ENCODE measurements around the gene RAD9A. TPM values are rescaled to one million over a fixed set of nuclear protein-coding genes. Genes with fewer than 3 reads are reported as not detected.
"Not testable (repeated sequence)": the region's sequence is repeated elsewhere in the genome, so short reads cannot be mapped to it uniquely, and the experiment has no call there.

RAD9A gene
- total RNA-seq, 1 experiment from 2014 or later: 9.0 TPM

DNA sequence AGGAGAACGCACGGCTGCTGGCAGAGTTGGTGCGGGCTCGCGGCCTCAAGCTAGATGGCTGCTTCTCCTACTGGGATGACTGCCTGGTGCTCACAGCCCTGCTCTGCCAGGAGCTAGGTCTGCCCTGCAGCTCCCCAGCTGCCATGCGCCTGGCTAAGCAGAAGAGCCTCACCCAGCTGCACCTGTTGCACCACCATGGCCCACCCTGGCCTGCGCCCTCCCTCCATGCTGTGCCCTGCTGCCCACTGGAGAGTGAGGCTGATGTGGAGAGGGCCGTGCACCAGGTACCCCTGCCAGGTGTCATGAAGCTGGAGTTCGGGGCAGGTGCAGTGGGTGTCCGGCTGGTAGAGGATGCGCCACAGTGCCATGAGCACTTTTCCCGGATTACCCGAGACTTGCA lies 31.7 kb downstream of the RAD9A start:
- DNase-seq (ENCODE audit: low read depth): no peak

DNA sequence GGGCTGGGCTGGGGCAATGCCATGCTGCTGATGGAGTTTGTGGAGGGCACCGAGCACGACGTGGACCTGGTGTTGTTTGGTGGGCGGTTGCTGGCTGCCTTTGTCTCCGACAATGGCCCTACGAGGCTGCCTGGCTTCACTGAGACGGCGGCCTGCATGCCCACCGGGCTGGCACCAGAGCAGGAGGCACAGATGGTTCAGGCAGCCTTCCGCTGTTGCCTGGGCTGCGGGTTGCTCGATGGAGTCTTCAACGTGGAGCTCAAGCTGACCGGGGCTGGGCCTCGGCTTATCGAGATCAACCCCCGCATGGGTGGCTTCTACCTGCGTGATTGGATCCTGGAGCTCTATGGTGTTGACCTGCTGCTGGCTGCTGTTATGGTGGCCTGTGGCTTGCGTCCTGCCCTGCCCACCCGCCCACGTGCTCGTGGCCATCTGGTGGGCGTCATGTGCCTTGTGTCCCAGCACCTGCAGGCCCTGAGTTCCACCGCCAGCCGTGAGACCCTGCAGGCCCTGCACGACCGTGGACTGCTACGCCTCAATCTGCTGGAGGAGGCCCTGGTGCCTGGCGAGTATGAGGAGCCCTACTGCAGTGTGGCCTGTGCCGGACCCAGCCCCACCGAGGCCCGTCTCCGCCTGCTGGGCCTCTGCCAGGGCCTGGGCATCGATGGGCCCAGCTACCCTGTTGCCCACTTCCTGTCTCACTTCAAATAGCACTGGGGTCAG lies 32.3 kb downstream of the RAD9A start:
- no peak for DNase-seq (ENCODE audit: low read depth)

DNA sequence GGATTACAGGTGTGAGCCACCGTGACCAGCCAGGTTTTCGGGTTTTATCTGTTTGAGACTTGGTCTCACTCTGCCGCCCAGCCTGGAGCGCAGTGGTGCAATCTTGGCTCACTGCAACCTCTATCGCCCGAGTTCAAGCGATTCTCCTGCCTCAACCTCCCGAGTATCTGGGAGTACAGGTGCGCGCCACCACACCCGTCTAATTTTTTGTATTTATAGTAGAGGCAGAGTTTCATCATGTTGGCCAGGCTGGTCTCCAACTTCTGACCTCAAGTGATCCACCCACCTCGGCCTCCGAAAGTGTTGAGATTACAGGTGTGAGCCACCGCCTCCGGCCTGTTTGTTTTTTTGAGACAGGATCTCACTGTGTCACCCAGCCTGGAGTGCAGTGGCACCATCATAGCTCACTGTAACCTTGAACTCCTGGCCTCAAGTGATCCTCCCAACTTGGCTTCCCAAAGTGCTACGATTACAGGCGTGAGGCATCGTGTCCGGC lies 35.6 kb downstream of the RAD9A start:
- DNase-seq (ENCODE audit: low read depth): not testable (repeated sequence)

DNA sequence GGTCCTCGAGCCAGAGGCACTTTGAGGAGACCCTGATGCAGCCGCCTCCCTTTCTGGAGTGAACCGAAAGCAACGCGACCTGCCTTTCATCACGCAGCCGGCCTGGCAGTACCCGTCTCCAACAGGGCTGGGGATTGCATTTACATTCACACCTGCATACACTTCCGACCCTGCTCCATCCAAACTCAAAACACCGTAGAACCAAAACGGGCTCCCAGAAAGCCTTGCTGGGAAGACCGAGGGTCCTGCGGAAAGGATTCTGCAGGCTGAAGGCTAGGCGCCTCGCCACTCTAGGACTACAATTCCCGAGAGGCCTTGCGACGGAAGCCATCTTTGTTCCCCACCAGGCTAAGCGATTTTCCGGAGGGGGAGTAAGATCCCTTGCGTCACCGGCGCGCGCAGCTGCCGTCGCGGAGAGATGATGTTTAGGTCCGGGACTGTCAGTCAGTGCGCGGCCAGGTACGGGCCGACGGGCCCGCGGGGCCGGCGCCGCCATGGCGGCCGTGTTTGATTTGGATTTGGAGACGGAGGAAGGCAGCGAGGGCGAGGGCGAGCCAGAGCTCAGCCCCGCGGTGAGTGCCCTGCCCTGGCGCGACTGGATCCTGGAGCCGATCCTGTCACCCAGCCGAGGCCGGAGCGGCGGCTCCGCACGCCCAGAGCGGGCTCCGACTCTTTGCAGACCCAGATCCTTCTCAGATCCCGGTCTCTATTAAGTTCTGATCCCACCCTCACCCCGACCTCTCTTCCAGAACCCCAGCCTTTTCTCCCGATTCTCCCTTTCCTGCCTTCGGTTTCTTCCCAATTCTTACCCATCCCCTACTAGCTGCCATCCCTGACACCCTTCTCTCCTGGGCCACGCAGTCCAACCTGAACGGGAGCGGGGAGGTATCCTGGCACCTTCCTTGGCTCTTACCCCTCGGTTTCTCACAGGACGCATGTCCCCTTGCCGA lies 36.5 kb downstream of the RAD9A start, which contains the start of gene RPS6KB2:
TSS of gene RPS6KB2 (plus strand) at position 443 of the 950 bp plus-strand sequence. CDS start at position 495, 52 bp downstream.
- peak; percentile 97 for DNase-seq (ENCODE audit: low read depth)

DNA sequence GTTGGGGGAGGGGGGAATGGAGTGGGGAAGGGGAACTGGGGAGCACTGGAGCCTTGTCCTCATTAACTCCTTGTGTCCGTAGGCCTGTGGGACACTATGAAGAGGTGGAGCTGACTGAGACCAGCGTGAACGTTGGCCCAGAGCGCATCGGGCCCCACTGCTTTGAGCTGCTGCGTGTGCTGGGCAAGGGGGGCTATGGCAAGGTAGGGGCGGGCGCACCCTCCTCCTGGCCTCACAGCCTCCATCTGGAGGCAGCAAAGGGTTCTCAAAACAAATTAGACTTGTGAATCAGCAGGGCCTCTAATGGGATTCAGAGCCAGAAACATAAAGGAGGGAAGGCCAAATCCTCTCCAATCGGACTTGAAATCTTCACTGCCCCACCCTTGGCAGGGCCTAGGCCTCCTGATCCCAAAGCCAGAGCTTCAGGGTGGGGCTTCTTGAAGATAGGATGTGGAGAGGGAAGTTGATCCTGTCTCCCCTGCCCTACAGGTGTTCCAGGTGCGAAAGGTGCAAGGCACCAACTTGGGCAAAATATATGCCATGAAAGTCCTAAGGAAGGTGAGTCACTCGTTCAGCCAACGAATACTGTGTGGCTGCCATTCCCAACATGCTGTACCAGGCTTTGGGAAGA lies 37.4 kb downstream of the RAD9A start:
- no peak for DNase-seq (ENCODE audit: low read depth)

DNA sequence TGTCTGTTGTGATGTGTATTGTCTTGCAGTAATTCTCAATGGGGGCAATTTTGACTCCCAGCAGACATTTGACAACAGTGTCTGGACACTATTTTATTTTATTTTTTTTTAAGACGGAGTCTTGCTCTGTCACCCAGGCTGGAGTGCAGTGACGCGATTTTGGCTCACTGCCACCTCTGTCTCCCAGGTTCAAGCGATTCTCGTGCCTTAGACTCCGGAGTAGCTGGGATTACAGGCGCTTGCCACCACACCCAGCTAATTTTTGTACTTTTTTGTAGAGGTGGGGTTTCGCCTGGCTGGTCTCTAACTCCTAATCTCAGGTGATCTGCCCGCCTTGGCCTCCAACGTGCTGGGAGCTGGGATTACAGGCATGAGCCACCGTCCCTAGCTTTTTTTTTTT lies 37.9 kb downstream of the RAD9A start:
- no peak for DNase-seq (ENCODE audit: low read depth)

DNA sequence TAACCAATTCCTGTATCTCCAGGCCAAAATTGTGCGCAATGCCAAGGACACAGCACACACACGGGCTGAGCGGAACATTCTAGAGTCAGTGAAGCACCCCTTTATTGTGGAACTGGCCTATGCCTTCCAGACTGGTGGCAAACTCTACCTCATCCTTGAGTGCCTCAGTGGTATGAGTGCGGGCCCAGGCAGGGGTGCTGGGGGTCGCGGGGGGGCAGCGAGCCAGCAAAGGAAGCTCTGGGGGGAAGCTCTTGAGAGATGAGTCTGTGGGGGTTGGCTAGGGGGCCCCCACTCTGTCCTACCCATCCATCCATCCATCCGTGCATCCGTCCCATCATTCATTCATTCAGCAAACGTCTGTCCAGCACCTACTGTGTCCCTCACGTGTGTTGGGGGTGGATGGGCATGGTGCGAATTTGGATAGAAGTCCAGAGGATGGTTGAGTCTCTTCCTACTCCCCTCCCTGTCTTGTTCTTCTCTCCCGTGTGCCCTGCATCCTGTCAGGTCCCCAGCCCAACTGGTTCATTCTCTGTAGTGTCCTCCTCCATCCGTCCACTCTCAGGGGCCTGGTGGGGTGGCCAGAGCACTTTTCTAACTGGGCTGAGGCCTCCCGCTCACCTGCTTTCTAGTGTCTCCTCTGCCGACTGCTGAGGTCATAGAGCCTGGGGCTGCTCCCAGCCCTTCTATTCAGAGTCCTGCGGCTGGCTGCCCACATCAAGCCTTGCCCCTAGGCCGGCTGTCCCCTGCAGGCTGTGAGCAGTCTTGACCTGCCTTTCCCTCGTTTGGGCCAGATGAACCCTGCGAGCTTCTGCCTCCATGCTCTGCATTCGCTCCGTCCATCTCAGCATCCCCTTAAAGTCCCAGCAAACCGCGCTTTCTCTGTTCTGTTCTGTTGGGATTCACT lies 39.8 kb downstream of the RAD9A start:
- no peak for DNase-seq (ENCODE audit: low read depth)

DNA sequence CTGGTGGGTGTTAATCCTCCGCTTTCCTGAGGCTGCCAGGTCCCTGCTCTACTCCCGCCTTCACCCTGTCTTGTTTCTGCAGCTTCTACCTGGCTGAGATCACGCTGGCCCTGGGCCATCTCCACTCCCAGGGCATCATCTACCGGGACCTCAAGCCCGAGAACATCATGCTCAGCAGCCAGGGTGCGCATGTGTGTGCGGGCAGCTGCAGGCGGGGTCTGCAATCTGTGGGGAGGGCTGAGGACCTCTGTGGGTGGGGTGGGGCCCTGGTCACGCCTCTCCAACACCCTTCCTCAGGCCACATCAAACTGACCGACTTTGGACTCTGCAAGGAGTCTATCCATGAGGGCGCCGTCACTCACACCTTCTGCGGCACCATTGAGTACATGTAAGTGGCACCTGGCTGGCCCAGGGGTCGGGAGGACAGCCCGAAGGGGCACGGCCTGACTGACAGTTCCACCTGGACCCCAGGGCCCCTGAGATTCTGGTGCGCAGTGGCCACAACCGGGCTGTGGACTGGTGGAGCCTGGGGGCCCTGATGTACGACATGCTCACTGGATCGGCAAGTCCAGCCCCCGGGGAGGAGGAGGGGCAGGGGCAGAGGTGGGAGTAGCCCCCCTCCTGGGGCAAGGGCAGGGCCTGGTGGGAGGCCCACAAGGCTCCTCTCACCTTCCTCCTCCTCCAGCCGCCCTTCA lies 41.0 kb downstream of the RAD9A start:
- DNase-seq (ENCODE audit: low read depth): no peak

DNA sequence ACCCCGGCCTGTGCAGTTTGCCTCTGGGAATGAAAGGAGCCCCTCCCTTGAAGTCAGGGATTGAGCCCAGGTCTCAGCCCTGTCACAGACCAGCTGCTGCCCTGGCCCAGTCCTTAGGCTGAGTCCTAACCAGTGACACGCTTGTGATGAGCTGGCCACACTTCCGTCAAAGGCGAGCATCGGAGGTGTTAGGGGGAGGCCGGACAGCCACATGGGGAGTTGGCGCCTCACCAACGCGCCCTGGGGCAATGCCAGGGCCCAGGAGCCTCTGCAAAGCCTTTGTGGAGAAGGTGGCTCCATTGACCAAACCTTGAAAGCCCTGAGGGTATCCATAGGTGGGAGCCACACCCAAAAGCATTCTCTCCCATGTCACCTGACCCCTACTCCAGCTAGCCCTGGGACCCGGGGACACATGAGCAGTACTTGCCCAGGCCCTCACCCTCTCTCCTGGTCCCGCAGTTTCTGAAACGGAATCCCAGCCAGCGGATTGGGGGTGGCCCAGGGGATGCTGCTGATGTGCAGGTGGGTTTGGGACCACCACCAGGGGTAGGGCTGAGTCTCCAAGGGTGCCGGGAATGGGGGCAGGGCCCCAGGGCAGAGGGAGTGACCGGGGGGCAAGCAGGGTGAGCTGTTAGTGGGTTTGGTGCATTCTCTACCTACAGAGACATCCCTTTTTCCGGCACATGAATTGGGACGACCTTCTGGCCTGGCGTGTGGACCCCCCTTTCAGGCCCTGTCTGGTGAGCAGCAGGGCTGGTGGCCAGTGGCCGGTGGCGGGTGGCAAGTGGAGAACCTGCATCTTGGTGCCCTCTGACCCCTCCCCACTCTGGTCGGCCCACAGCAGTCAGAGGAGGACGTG lies 42.0 kb downstream of the RAD9A start:
- DNase-seq (ENCODE audit: low read depth): no peak

DNA sequence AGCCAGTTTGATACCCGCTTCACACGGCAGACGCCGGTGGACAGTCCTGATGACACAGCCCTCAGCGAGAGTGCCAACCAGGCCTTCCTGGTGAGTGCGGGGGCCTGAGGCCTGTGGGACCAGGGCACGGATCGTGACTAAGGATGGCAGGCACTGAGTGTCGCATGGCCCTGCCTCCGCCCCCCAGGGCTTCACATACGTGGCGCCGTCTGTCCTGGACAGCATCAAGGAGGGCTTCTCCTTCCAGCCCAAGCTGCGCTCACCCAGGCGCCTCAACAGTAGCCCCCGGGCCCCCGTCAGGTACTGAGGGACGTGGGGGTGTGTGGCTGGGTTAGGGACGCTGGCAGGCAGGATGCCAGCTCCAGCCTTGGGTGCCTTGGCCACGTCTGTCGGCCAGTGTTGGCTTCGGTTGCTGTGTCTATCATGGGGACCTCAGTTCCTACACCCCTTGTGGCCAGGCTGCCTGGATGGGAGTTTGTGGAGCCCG lies 42.7 kb downstream of the RAD9A start:
- no peak for DNase-seq (ENCODE audit: low read depth)

DNA sequence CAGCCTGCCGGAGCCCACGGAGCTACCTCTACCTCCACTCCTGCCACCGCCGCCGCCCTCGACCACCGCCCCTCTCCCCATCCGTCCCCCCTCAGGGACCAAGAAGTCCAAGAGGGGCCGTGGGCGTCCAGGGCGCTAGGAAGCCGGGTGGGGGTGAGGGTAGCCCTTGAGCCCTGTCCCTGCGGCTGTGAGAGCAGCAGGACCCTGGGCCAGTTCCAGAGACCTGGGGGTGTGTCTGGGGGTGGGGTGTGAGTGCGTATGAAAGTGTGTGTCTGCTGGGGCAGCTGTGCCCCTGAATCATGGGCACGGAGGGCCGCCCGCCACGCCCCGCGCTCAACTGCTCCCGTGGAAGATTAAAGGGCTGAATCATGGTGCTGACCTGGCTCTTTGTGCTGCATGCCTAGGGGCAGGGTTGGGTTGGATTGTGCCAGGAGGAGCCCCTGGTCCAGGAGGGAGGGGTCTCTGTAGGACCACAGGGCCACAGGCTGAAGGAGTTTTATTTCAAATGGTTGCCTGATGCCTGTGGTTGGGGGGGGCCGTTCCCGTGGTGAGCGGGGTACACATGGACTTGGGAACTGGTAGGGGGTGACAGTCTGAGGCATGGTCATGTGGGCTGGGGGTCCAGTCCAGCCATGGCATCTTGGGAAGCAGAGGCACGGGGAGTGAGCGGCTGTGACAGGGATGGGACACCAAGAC lies 43.4 kb downstream of the RAD9A start:
- DNase-seq (ENCODE audit: low read depth): no peak

DNA sequence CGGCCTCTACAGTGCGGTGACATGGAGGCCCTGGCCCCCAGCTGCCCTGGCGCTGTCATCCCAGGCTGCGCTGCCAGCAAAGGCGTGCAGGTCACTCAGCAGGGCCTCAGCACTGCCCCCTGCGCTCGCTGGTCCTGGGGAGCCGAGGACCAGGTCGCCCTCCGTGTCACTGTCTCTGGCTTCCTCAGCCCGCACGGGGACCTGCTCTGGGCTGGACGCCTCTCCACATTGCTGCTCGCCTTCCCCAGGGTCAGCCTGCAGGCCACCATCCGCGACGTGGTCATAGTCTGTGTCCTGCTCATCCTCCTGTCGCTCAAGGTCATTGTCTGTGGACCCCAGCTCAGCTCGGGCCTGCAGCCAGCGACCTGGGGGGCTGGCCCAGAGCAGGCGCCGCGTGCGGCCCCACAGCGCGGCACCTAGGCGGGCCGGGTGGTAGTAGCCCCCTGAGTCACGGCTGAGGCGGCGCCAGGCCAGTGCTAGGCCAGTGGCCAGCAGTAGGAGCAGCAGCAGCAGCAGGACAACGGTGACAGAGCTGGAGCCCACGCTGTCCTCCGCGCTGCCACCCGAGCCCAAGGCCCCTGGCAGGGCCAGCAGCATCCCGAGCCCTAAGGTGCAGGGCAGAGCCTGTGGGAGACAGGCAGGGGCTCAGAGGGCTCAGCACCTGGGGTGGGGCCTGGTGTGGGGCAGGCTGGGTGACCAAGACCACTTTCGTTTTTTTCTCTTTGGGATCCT lies 44.1 kb downstream of the RAD9A start:
- no peak for DNase-seq (ENCODE audit: low read depth)

DNA sequence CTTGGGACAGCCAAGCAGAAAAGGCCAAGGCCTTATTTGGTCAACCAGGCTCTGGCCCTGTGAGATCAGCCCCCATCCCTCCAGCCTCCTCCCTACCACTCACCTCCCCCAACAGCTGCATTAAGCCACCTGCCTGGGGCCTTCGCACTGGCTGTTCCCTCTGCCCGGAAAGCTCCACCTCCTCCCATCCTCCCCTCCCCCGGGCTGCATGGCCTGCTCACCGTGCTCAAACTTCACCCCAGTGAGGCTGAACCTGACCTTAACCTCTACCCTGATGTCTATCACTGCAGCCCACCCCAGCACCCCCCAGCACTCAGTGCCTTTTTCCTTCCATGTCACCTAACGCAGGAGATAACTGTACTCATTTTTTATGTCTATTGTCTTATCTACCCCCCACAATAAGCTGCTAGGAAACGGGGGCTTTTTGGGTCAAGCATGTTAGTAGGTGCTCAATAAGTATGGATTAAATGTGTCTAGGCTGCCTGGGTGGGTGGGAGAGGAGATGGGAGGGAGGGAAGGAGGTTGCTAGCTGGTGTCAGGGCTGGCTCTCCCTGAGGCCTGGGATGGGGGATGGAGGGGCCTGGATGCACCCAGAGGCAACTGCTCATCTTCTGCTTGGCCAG lies 44.8 kb downstream of the RAD9A start:
- DNase-seq (ENCODE audit: low read depth): no peak

DNA sequence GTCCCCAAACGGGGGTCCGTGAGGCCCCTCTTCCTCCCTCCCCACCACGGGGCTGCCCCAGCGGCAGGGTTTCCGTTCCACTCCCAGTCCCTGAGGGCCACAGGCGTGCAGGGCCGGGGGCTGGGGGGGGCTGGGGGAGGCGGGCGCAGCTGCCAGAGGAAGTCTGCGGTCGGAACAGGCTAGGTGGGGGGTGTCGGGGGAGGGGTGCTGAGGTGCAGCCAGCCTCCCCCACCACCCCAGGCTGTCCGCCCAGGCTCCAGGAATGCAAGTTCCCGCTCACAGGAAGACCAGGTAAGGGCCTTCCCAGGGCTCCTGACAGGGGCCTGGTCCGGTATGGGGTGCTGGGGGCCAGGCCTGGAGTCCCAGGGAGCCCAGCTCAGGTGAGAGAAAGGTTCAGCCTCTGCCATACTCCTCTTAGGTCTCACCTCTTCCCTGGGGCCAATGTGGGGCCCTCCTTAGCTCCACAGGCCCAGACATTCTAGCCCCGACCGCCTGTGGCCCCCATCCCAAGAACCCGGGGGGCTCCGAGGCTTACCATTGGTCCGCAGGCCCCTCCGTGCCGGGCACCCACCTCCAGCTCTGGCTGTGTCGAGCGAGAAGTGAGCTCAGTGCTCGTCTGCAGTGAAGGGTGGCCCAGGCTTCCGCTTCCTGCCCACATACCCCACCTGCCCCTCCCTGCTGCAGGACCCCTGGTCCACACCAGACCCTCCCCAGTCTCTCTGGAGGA lies 45.5 kb downstream of the RAD9A start, which contains the start of gene PTPRCAP:
TSS of gene PTPRCAP (minus strand) at position 601 of the 727 bp plus-strand sequence. CDS start at position 538, 63 bp downstream.
- no peak for DNase-seq (ENCODE audit: low read depth)

DNA sequence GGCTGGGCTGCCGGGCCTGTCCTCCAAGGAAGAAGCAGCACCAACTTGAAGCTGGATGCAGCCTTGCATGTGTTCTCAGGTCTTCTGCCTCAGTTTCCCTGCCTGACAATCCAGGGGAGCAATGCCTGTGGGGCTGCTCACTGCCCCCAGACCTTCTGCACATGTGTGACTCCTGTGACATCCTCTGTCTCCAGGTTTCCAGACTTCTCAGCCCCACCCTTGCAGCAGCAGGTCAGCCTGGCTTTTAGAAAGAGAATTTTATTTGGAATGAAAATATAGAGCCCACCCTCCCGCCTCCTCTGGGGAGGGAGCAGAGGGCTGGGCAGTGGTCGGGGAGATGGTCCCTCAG lies 46.0 kb downstream of the RAD9A start:
- DNase-seq (ENCODE audit: low read depth): no peak

DNA sequence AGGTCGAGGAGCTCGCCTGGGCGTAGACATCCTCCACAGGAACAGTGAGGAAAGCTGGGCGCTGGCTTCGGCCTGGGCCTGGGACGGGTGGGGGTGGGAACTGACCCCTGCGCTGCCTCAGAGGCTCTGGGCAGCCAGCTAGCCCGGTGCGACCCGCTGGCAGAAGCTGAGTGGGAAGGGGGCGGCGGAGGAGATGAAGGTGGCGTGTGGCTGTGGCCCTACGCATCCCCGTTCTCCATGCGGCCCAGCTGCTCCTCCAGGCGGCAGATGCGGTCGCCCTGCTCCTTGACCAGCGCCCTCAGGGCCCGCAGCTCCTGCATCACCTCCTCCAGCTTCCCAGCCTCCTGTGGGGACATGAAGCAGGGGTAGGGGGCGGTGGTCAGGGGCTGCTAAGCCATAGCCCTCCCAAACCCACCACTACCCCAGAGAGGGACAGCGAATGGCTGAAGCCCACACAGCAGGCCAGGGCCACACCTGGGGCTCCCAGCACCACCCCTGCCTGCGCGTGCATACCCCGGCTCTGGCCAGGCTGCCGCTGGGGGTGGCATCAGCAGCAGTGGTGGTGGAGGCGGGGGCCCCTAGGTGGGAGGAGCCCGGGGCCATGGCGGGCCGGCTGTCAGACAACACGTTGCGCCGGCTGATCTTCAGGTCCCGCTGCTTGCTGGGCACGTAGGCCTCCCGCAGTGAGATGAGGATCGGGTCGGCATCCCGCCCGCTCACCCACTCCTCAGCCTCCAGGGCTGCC lies 46.5 kb downstream of the RAD9A start:
- no peak for DNase-seq (ENCODE audit: low read depth)

Measured in Daoy (cell line).